ENCODE results near the gene KRT6B.
"Not testable (repeated sequence)": the region's sequence is repeated elsewhere in the genome, so short reads cannot be mapped to it uniquely, and the experiment has no call there.

Gene KRT6B

DNA sequence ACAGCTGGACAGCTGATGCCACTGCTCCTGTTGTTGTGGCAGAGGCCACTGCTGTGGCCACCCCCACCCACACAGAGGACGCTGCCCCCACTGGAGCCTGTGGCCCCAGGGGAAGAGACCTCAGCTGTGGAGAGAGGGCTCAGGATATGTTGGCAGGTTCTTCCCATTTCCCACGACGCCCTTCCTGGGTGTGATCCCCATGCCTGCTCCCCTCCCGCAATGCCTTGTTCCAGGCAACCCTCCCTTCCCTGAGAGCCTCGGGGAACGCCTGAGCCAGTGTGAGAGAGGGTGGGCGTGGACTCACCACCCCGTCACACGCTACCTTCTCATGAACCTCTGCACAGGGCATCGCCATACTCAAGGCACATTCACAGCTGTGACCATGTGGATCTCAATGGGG is 40.1 kb downstream of the KRT6B start:
- DNase-seq (ENCODE audit: low spot score), result no peak

DNA sequence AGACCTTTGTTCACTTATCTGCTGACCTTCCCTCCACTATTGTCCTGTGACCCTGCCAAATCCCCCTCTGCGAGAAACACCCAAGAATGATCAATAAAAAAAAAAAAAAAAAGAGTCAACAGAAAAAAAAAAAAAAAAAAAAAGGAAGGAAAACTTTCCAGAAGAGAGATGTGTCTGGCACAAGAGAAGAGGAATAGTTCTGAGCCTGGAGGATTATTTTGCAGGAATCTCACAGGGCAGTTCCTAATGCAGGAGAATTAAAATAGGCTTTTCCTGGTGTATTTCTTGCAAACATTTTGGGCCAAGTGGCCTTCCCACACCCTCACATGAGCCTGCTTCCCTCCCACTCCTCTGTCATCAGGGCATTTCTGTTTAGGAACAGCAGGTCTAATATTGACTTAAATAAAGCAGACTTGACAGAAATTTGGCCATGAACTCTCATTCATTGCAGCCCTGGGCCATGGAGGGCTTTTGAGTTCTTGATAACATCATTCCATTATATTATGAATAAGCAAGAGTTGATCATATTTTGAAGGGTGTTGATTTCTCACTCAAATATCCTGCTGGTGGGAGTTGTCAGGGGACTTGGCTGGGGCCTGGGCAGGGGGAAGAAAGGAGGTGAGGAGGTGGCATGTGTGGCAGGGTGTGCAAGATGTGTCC is 41.2 kb downstream of the KRT6B start:
- DNase-seq (ENCODE audit: low spot score), result not testable (repeated sequence)

DNA sequence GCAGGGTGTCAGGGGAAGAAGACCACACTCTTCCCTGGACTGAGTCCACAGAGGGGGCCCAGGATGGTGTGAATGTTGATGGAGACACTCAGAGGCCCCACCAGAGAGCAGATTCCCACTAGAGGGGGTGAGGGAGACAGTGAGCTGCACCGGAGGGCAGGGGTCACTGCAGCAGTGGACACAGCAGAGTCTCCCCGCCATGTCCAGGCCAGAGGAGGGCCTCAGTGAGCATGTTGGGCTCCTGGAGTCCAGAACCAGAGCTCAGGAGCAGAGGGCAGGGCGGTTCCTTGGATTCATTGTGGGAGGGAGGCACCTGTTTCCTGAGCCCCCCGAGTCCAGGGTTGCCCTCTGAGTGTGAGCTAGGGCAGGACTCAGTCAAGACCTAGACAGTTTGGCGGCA is 44.0 kb downstream of the KRT6B start:
- DNase-seq (ENCODE audit: low spot score), result no peak

DNA sequence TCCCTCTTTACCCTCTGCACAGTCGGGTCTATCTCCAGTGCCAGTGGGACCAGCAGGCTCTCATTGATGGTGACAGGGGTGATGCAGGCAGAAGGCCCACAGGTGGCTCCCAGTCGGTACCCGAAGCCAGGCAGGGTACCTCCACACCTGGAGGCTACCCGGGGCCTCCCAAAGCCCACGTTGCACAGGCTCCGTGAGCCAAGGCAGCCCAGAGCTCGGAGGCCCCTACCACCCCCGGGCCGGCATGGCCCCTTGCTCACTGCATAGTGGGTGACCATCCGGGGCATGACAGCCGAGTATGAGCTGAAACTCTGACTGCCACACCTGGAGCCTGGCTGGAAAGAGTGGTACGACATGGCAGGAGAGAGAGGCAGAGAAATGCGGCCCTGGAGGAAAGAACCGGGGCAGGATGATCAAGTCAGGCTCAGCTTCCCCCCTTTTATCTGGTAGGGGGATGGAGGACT is 46.0 kb downstream of the KRT6B start, which contains the start of gene KRT82:
TSS of gene KRT82 (minus strand) at position 414 of the 464 bp plus-strand sequence. CDS start at position 356, 58 bp downstream.
- DNase-seq (ENCODE audit: low spot score), result no peak

DNA sequence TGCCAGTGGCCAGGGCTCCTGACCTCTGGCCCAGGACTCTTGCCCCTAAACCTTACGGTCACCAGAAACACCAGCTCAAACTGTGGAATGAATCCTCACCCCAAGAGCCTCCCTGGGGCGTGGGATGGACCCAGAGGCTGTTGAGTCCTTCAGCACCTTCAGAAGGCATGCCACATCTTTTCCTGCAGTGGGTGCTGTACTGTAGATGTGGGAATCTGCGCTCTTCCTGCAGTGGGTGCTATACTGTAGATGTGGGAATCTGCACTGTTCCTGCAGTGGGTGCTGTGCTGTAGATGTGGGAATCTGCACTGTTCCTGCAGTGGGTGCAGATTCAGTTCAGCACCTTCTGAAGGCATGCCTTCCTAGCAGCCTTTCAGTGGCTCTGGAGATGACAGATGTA is 47.0 kb downstream of the KRT6B start:
- no peak for DNase-seq (ENCODE audit: low spot score)

DNA sequence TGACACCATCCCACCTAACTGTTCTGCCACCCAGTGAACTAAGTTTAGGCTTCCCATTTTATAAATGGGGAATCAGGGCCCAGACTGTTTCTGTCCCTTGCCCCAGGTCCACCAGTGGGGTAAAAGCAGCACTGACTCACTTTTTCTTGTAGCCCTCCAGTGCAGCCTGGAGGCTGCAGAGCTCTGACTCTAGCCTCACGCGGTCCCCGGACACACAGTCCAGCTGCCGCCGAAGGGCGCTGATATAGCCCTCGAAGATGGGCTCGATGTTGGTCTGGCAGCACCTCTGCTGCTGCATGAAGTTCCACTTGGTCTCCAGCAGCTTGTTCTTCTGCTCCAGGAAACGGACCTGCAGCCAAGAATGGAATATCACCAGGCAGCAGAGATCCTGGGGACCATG is 48.4 kb downstream of the KRT6B start:
- DNase-seq (ENCODE audit: low spot score), result no peak

DNA sequence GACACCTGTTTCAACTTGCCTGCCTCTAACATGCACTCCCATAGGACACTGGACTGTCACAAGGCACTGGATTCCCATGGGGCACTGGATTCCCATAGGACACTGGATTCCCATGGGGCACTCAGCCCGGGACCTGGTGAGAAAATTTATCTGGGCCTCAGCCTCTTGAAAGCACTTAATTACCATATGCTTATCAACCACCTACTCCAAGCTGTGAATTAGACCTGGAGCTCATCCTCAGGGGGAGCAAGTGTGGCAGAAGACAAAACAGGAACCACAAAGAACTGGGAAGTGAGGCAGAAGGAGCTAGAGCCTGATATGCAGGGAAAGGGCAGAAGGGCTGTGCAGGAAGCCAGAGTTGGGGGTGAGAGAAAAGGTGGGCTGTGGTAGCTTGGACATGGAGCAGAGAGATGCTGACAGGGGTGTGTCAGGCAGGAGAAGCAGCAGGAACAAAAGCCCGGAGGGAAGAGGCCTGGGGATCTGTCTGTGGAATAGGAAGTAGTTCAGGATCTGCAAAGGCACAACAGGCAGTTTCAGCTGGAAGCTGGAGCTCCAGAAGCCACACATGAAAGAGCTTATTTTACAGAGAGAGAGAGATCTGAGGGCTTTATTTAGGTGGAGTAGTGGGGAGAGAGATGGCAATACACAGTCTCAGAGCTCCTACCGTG is 48.9 kb downstream of the KRT6B start:
- DNase-seq (ENCODE audit: low spot score), result no peak

DNA sequence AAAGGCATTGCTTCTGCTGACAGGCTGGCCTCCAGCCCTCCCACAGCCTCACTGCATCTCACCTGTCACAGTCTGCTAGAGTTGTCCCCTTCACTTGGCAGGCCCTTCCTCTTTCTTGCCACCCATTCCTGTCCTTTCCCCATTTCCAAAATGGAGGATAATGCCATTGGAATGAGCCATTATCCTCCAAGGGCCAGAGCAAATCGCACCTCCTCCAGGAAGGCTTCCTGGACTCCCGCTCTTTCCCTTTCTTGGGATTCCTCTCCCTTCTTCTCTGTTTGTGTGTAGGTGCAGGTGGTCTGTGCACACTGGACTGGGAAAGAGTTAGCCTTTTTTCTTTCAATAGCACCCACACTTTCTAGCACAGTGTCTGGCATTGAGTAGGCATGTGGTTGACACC is 49.6 kb downstream of the KRT6B start:
- no peak for DNase-seq (ENCODE audit: low spot score)

DNA sequence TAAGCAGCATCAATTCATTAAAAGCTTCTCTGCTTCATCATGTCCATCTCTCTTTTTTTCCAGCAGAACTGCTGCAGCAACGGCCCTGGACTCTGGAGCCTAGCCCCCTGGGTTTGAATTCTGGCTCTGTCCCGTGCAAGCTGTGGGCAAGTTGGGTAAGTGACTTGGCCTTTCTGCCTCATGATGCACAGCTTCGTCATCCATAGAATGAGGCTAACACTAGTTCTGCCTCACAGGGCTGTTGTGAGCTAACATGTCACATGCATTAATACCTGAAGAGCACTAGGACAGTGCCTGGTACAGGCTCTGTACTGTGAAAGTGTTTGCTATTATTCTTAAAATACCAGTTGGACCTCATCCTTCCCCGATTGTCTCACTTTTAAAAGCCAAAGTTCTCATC is 50.0 kb downstream of the KRT6B start:
- no peak for DNase-seq (ENCODE audit: low spot score)

DNA sequence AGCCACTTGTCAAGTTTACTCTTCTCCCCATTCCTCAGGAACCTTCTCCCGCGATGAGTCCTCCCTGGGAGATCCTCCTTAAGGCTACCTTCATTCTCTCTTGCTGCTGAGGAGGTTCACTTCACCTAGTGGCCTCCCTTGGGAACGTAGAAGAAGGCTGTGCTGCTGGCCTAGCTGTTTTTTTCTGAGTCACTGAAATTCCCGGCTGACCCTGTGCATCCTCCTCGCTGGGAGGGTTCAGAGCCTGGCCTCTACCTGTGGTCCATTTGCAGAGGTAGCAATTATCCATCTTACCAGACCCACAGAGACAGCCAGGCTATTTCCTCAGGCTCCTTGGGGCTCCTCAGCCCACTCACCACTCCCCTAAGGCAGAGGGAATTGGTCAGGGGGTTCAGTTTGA is 50.4 kb downstream of the KRT6B start:
- DNase-seq (ENCODE audit: low spot score), result no peak

DNA sequence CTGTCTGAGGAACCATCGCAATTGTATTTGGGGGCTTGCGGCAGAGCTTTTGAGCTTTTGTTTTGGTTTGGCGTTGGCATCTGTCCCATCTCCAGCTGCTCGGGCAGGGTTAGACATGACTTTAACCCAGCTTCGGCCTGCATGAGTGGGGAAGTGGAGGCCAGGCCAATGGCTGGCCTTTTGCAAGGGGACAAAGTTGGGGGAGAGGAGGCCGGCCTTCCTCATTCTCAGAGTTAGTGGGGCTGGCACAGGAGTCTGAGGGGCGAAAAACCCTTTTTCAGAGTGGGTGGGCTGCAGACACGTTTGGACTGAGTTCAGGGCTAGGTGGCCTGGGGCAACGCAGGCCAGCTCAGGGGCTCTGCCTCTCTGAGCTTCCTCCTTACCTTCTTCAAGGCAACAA is 51.0 kb downstream of the KRT6B start:
- no peak for DNase-seq (ENCODE audit: low spot score)

DNA sequence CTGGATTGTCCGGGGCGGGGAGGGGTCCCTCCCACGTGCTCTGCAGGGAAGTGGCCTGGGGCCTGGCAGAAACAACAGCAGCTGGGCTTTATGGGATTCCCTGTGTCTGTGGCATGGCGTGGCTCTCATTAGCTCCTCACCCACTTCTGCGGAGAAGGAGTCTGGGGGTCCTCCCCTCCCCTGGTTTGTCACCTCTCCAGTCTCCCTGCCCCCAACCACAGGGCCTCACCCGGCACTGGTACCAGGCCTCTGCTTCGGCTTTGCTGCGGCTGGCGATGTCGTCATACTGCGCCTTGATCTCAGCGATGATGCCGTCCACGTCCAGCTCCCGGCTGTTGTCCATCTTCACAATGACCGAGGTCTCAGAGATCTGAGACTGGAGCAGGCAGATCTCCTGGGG is 52.2 kb downstream of the KRT6B start:
- no peak for DNase-seq (ENCODE audit: low spot score)

DNA sequence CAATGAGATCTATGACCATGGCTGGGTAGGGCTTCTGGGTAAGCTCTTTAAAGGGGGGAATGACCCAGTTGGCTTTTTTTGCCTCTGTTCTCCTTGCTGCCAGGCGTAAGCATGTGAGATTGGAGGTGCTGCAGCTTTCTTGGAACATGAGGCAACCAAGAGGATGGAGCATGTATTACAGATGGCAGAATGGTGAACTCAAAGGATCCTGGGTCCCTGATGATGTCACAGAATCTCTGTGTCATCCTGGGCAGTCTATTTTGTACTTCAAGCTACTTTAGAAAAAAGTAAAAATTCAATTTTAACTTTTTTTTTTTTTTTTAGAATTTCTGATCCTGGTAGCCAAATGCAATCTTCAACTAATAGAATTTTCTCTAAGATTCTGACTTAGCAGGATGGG is 53.8 kb downstream of the KRT6B start:
- DNase-seq (ENCODE audit: low spot score), result no peak

DNA sequence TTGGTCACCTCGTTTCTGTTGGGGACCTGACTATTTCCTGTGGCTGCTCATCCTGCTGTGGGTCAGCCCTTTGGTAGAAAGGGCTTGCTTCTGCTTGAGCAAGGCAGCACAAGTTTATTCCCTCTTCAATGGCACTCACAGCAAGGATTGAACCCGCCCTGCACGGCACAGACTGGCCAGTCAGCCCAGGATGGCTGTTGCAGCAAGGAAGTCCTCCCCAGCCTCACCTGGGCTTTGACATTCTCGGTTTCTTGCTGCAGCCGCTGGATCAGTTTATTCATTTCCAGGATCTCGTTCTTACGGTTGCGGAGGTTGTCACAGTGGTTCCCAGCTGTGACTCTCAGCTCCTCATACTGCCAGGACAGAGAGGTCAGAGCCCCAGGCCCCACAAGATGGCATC is 55.3 kb downstream of the KRT6B start:
- DNase-seq (ENCODE audit: low spot score), result no peak
